ENCODE data around the gene PROX2.

- TF ChIP-seq CTCF (IDR thresholded peaks at IDR 0.05) (no peak), POLR2A (IDR thresholded peaks at IDR 0.05) (no peak)
Observed at GRCh38 chr14:74848768-74849167, 27.2 kb downstream of the PROX2 start.
